ENCODE data around the gene FAM3A. TPM values are rescaled to one million over a fixed set of nuclear protein-coding genes. Genes with fewer than 3 reads are reported as not detected.
"Not testable (repeated sequence)": the region's sequence is repeated elsewhere in the genome, so short reads cannot be mapped to it uniquely, and the experiment has no call there.

The FAM3A gene, protein sequence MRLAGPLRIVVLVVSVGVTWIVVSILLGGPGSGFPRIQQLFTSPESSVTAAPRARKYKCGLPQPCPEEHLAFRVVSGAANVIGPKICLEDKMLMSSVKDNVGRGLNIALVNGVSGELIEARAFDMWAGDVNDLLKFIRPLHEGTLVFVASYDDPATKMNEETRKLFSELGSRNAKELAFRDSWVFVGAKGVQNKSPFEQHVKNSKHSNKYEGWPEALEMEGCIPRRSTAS
- total RNA-seq, result 23.5 and 24.6 TPM in 2 replicates

- H3K4me3 ChIP-seq (ENCODE audit: low read depth, low read length), result peak within 1 kb of the TSS; percentile 73
- TF ChIP-seq, protein P1, sequence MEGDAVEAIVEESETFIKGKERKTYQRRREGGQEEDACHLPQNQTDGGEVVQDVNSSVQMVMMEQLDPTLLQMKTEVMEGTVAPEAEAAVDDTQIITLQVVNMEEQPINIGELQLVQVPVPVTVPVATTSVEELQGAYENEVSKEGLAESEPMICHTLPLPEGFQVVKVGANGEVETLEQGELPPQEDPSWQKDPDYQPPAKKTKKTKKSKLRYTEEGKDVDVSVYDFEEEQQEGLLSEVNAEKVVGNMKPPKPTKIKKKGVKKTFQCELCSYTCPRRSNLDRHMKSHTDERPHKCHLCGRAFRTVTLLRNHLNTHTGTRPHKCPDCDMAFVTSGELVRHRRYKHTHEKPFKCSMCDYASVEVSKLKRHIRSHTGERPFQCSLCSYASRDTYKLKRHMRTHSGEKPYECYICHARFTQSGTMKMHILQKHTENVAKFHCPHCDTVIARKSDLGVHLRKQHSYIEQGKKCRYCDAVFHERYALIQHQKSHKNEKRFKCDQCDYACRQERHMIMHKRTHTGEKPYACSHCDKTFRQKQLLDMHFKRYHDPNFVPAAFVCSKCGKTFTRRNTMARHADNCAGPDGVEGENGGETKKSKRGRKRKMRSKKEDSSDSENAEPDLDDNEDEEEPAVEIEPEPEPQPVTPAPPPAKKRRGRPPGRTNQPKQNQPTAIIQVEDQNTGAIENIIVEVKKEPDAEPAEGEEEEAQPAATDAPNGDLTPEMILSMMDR (IDR thresholded peaks at IDR 0.05; ENCODE audit: insufficient read depth, low read depth, low read length), result no peak
Measured at GRCh38 chrX:154515966-154516655, at the start of gene FAM3A. Gene FAM3A (minus strand): TSS chrX:154516232. CDS start chrX:154515772, 460 bp downstream.

GRCh38 chrX:154562295-154562694, 46.3 kb upstream of the FAM3A start:
- not testable (repeated sequence) for H3K4me3 ChIP-seq (ENCODE audit: low read depth, low read length); DNase-seq (ENCODE audit: low read depth)

More at GRCh38 chrX:154515966-154516655, at the start of gene FAM3A:
- no peak for DNase-seq (ENCODE audit: low read depth)

- not testable (repeated sequence) for DNase-seq (ENCODE audit: low read depth); H3K4me3 ChIP-seq (ENCODE audit: low read depth, low read length)
Measured at GRCh38 chrX:154560326-154560725, 44.3 kb upstream of the FAM3A start.

- DNase-seq (ENCODE audit: low read depth); H3K4me3 ChIP-seq (ENCODE audit: low read depth, low read length): not testable (repeated sequence)
Measured at GRCh38 chrX:154558896-154559295, 42.9 kb upstream of the FAM3A start.

DNA sequence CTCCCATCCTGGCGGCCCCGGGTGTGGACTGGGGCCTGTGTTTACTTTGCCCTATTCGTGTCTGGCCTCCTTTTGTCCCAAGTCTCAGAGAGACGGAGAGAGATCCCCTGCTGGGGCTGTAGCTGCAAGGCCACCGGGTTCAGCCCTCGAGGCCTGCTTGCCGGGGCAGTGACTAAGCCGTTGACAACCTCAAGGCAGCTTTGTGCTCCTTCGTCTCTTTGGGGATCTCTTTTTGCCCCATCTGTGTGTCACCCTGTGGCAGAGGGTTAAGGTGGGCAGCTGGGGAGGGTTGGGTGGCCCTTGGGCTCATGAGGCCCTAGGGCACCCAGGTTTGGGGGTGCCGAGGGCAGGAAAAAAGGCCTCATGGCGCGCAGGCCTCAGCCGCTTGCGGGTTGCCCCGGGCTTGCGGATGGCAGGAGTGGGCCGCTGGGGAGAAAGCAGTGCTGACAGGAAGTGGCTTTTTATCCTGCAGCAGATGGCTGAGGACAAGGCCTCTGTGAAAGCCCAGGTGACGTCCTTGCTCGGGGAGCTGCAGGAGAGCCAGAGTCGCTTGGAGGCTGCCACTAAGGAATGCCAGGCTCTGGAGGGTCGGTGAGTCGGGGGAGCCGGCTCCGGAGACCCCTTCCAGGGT, 42.1 kb upstream of the FAM3A start:
- not testable (repeated sequence) for DNase-seq (ENCODE audit: low read depth); H3K4me3 ChIP-seq (ENCODE audit: low read depth, low read length)

DNA sequence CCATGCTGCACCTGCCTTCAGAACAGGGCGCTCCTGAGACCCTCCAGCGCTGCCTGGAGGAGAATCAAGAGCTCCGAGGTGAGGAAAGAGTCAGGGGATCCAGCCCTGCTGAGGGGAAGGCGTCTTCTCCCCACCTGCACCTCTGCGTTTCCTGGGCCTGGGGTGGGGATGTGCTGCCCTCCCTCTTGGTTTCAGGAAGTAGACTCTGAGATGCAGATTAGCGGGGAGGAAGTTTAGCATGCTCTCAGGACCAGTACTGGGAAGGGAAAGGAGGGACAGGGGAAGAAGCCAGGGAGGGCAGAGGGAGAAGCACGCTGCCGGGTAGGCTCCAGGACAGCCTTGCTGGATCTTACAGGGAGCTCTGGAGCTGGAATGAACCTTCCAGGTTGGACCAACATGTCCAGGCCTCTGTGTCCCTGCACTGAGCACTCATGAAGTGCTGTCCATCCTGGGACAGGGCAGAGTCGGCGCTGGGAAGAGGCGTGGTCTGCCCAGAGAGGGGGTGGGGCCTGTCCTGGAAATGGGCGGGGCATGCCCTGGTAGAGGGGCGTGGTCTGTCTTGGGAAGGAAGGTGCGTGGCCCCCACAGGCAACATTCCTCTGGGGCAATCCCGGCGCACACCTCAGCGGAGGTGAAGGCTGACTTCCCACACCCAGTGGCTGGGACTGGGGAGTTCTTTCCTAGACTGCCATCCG, 36.2 kb upstream of the FAM3A start:
- not testable (repeated sequence) for DNase-seq (ENCODE audit: low read depth); H3K4me3 ChIP-seq (ENCODE audit: low read depth, low read length)

GRCh38 chrX:154549766-154550165, 33.7 kb upstream of the FAM3A start:
- TF ChIP-seq, protein P1 (IDR thresholded peaks at IDR 0.05; ENCODE audit: insufficient read depth, low read depth, low read length), result no peak
- H3K4me3 ChIP-seq (ENCODE audit: low read depth, low read length), result no peak overlapping the region
- DNase-seq (ENCODE audit: low read depth), result peak; percentile 33

DNA sequence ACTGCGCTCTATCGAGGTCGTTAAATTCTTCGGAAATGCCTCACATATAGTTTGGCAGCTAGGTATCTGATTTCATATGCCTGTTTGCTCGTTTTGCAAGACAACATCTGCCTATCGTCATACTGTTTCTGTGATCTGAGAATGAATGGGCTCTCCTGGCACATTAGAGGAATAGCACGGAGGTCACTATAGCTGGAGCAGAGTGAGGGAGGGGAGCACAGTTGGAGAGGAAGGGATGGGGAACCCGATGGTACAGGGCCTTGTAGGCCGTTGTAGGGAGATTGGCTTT, 31.9 kb upstream of the FAM3A start:
- DNase-seq (ENCODE audit: low read depth), result no peak
- TF ChIP-seq, protein P1 (IDR thresholded peaks at IDR 0.05; ENCODE audit: insufficient read depth, low read depth, low read length), result no peak
- peak overlapping the region; percentile 80 for H3K4me3 ChIP-seq (ENCODE audit: low read depth, low read length)

DNA sequence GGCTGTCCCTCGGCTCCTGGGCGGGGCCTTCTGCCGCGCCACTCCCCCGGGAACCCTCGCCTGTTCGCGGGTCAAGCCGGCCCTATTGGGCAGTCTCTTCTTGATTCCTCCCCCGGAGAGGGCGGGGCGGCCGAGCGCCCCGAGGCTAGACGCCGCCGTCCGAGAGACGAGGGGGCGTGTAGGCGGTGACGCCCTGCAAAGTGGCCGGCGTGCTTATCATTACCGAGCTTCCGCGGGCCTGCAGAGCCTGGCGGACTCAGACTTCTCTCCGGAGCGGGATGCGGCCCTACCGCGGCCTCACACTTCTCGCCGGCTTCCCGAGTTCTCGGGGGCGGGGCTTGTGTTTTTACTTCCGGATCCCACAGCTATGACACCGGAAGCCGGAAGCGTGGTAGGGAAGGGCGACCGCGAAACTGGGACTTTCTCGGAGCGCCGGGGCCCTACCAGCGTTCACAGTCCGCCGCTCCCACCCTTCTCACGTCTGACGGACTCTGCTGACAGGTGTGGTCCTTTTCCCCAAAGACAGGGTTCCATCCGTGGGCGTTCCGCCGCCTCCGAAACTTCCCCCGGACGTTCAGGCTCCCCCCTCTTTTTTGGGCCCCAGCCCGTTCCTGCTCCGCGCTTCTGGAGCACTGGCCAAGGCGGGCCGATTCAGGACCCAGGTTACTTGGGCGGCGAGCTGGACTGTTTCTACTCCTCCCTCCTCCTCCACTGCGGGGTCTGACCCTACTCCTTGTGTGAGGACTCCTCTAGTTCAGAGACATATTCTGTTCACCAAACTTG, 31.4 kb upstream of the FAM3A start, which contains the start of gene IKBKG:
Gene IKBKG (plus strand): TSS at position 376 of the 783 bp plus-strand sequence. CDS start 4,383 bp downstream, outside the sequence.
- DNase-seq (ENCODE audit: low read depth), result peak; percentile 91
- TF ChIP-seq, protein P1 (IDR thresholded peaks at IDR 0.05; ENCODE audit: insufficient read depth, low read depth, low read length), result no peak

More for the DNA sequence above, 31.4 kb upstream of the FAM3A start, which contains the start of gene IKBKG:
- H3K4me3 ChIP-seq (ENCODE audit: low read depth, low read length), result peak within 1 kb of the TSS; percentile 80

Measured in fibroblast of villous mesenchyme (primary cell).